HG02678 (cell line): ENCODE data around the gene NKX2-3.
A peak's percentile ranks its signal among the peaks of the same experiment; 100 is the strongest.

Source experiments
- ATAC-seq: cut with Tn5 transposase; IDR thresholded peaks from one replicate; pipeline ENCODE4 v1.9.1; 2021; ENCODE audit warnings: mild to moderate bottlenecking, moderate library complexity; ENCODE audit not compliant: unreplicated experiment

NKX2-3 gene

DNA sequence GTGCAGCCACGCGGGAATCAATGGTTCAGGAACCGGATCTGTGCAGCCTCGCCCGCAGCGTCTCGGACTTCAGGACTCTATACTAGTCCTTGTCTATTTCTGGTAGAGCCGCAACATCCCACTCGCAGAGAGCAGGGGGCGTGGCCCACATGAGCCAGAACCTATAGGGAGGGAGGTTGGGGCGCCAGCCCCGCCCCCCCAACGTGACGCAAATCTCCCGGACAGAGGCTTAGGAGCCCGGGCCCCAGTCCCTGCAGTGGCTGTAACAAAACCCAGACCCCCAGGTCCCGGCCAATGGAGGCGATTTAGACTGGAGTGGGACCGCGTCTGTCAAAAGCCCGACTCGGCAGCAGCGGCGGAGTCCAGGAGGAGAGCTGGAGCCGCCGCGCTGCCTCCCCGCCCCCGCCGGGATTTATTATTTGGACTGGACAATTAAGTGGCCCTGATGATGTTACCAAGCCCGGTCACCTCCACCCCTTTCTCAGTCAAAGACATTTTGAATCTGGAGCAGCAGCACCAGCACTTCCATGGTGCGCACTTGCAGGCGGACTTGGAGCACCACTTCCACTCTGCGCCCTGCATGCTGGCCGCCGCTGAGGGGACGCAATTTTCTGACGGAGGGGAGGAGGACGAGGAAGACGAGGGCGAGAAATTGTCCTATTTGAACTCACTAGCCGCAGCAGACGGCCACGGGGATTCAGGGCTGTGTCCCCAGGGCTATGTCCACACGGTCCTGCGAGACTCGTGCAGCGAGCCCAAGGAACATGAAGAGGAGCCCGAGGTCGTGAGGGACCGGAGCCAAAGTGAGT lies at the start of gene NKX2-3:
Gene NKX2-3 (plus strand): TSS at position 256 of the 809 bp plus-strand sequence. CDS start 190 bp downstream, at position 446.
- ATAC-seq, result peak; percentile 66

DNA sequence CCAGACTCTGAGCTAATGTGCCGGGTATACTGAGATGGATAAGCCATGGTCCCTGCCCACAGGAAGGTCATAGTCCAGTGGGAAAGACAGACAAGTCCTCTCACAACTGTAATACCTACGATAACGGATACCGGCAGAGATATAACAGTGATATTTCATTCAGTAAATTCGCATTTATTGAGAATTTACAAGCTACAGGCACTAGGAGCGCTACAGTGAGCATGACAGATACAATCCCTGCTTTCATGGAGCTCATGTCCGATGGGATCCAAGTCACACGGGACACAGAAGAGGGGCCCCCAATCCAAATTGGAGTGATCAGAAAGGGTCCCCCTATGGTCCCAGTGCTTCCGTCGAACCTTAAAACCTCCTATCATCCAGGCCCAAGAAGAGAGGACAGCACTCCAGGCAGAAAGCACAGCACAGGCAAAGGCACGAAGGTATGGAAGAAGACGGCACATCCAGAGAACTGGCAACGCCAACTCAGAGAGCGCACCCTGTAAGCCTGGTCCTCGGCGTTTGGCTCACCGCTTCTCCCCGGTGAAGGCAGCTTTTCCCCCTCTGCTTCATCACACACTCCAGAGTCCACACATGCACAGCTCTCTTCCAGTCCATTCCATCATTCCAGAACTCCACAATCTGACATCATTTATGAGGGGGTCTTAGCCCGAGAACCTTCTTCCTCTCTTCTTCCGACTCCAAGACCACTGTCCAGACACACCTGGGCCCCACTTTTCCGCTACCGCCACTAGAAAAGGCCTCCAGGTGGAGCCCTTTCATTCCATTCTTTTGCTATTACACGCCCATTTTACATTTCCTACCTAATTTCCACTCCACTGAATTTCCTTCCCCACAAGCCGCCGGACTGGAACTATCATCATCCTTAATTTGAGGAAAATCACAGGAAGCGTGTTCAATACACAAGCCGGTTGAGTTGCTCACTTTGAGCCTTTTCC lies 47.8 kb upstream of the NKX2-3 start:
- ATAC-seq, result no peak

DNA sequence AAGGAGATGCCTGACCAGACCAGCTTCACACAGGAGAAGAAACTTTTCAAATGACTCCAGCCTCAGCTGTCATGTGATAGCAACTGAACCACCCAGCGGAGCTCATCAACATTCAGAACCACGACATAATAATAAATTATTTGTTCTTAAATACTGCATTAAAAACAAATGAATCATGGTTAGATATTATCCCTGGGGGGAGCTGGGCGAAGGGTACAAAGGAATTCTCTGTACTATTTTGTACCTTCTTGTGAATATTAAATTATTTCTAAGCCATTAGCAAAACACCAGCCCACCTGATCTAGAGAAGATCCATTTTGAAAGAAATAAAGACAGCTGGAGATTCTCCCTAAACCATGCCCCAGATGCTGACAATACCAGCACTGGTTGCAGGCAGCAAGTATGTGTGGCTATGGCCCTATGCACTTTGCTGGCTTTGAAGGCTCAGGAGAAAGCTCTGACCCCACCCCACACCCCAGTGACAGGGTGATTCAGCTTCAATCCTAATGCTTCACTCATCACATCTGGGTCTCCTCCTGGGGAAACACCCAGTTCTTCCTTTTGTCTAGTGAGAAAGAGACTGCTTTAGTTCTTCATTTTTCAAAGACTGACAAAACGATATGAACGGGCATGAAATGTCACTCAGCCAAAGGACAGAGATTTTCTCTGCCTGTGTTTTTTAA lies 45.5 kb upstream of the NKX2-3 start:
- no peak for ATAC-seq

DNA sequence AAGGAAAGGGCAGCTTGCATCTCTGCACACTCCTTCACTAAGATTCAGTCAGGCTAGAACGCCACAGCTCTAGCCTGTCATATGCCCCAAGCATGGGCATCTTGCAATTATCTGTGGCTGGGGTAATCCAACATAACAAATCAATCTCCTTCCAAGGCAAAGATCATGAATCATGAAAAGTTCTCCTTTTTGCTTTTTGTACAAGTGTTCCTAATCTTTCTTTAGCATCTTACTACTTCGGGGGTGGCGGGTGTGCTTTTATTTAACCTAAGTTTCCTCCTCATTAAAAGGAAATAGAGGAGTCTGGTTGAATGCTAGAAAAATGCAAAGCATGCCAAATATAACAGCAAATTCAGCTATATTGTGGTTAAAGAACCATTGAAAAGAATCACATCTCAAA lies 43.5 kb upstream of the NKX2-3 start:
- no peak for ATAC-seq

DNA sequence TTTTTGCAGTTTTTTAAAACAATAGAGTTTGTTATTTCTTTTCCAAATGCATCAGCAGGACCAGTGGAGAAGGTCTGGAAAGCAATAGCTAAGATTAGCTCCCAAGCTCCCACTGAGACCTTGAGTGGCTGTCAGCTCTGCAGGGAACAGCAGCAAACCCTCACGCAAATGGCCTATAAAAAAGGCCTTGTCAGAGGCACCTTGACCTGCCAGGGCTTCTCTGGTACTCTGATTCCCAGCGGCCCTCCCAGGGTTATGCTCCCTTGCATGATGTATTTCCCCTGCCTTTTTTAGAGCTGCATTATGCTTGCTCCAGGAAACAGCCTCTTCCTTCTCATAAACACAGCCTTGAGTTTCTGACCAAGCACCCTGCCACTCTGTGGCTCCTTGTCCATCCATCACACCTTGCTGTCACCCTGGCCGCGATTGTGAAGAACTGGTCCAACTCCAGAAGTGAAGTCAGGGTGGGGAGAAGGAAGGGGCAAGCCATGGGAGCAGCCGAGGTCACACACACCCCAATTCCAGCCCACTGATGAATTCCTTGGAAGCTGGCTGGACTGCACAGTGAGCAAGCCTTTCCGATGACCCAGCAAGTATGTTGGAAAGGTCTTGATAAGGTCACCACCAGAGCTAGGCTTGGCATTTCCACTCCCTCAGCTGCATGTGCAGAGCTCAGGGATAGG lies 35.3 kb upstream of the NKX2-3 start:
- ATAC-seq, result no peak

DNA sequence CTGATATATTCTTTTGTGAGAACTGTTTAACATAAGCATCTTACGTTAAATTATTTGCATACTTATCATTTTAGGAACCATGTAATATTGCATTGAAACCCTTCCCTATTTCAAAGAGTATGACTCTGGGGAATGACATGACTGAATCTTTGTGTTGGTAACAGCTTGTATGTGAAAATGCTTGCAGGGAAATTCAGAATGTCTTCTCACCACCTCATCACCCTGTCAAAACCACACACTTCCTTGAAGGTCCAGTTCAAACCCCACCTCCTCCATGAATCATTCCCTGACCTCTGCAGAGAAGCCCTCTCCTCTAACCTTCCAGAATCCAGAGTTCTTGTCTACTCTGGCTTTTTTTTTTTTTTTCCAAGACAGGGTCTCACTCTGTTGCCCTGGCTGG lies 26.3 kb upstream of the NKX2-3 start:
- no peak for ATAC-seq

DNA sequence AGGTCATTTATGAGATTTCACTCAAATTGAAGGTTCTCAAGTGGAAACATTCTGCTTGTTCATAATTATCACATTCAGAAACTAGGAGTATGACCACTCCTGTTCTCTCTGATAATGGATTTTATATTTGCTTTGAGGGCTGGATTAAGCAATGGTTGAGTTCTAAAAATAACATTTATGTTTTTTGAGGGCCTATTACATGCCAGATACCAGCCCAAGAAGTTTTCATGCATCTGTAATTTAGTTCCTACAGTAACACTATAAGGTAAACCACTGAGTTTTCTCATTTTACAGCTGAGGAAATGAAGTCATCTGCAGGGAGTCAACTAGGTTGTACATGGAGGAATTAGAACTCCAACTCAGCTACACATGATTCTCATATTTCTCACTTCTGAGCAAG lies 25.5 kb upstream of the NKX2-3 start:
- no peak for ATAC-seq

DNA sequence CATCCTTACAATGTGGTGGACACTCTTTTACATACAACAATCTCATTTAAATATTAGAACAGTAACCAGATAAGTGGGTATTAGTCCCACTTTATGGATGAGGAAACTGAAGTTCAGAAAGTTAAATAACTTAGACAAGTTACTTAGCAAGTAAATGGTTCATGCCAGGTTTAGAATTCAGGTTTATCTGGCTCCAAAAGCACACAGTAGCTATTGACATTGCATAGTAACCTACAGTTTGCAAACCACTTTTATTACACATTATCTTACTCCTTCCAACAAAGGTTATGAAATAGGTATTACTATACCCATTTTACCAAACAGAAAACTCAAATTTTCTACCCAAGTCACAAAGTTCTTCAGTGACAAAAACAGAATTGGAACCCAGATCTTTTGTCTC lies 19.7 kb upstream of the NKX2-3 start:
- no peak for ATAC-seq

DNA sequence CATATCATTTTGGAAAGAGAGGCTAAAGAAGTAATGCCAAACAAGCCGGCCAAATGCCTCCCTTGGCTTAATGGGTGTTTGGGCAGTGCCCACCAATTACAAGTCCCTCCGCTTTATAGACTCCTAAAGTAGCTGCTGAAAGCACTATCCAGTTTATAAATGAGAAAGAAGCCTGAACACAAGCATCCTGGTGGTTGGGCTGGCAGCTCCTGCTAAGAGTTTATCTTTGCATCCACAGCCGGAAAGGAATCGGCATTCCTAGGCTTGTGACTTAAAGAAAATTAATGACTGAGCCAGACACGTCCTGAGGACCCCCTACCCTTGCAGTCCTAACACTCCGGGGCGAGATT lies 13.1 kb upstream of the NKX2-3 start:
- no peak for ATAC-seq

DNA sequence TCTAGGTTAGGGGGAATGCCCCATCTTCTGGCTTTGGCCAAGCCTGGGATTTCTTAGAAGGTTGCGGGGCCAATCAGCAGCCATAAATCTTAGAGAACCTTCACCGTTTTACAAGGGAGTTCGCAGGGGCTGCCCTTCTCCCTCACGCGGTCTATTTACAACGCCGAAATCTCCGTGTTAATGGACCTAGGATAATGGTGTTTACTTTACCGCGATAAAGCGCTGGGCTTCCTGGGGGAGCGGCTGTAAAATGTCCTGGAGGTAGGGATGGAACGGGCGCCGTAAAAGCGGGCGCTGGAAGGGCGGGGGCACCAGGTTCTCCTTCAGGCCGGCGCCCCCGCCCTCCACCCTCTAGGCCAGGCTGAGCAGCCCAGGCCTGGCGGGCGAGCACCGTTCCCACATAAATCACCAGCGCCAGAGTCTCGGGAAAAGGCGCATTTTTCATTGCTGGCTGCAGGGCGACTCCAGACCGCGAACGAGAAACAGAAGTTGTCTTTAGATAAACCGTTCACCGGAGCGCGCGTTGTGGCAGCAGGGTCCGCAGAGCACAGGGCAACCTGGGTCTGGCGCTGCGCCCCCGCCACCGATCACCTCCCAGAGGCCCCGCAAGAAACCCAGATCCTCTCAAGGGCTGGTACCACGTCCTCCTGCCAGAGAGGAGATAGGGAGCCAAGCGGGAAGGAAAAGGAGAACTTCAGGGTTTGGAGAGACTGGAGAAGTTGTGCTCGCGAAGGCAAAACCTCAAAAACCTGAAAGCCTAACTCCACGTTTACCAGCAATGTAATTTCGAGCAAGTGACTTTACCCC lies 12.5 kb upstream of the NKX2-3 start:
- ATAC-seq, result no peak

DNA sequence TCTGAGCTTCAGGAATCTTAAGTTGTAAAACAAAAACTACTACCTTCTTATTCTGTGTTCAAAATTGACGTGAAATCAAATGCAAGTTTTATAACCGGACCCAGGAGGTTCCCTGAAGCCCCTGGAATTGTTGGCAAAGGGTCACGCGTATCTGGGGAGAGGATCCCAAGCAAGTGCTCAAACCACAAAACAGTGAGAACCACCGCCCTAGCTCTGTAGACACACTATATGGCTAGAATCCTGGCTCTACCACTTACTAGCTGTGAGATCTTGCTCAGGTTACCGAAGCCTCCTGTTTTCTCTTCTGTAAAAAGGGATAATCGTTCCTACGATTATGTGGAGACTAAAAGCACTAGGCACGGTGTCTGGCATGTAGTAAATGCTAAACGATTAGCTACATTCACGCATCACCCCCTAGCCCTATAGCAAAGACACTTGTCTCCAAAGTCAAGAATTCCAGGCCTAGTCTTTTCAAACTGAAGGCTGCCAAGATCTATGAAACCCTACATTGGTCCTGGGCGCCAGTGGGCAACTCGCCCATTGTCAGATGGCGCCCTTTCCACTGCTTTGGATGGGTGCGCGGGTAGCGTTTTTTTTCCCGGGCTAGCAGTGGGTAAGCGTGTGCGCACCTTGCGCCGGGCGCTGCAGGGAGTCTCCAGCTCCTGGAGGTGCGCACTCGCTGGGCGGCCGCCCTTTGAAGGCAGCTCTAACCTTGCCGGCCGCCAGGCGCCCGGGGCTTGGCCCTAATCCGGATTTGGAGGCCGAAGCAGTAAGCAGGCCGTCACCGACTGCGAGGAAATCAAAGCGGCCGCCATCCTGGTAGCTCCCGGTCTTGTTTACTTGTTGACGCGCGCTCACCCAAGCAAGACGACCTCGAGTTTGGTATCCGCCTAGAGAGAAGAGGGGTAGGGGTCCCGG lies 11.6 kb upstream of the NKX2-3 start:
- no peak for ATAC-seq

DNA sequence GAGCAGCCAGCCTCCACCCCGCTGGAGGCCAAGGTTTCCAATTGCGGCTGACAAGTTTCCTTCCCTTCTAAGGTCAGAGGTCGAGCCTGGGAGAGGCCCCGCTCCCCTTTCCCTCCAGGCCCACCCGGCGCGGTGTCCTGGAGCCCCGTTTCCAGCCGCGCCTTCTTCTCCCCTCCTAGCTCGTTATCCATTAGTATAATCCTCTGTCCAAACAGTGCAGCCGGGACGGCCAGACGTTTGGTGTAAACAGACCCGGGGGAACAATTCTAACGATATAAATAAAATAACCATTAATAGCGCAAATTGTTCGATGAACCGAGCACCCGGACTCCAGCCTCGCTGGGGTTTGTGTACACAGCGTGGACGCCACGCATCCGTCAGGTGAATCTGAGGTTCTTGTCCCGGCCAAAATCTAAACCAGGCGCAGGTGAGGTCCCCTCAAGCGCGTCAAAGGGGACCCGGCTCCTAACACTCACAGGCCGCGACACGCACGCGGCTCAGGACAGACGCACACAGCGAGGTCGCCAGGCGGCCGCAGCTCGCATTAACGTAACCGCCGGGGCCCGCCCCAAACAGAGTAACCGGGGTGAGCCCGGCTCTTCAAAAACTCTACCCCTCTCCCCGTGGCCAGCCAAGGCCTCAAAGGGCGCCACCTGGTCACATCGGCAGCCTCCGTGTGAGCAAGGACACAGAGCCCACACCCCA lies 10.8 kb upstream of the NKX2-3 start:
- ATAC-seq, result no peak

DNA sequence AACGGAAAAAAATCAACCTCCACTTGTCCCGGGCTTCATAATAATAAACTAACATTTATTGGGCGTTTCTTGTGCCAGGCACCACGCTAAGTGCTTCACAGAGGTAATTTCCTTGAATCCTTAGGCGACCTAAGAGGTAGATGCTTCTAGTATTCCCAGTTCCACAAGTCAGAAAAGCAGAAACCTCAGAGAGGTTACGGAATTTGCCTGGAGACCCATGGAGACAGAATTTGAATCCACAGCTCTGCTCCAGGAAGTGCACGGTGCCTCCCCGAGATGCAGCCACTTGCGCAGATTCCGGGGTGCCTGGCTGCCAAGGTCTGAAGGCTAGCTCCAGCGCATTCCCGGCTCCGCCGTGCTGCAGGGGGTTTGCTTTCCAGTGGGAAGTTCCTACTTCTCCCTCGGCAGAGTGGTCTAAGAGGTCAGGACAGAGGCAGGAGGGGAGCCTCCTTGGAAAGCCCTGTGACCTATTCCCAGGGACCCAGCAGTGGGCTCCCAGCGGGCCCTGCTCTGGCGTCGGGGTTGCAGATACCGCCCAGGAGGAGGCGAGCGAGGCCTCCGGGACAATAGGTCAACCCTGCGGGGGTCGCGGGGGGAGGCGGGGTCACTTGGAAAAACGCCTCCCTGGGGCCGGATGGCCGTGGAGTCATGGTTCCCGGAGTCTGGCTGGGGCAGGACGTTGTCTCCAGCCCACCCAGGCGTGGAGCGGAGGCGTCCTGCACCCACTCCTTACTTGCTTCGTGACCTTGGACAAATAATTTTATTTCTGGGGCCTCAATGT lies 10.1 kb upstream of the NKX2-3 start:
- ATAC-seq, result no peak

DNA sequence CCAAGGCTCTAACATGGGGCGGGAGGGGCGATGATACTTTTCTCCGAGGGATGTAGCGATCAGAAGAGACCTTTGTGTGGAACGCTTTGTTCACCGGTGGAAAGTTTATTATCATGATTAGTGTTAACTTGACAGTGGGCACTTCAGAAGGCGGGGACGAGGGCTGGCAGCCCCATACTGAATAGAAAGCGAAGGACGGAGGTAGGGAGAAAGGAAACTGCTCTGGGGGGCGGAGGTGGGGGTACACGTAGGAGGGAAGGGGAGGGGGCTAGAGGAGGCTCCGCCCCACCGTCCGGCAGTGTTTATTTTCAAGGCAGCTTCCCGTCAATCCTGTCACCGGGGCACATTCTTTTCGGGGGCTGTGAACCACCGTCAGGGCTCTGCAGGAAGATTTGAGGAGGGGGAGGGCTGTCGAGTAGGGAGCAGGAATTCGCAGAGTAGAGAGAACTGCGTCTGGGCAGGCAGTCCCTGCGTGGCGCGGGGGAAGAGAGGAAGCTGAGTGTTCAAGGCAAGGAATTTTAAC lies 9.4 kb upstream of the NKX2-3 start:
- ATAC-seq, result no peak

DNA sequence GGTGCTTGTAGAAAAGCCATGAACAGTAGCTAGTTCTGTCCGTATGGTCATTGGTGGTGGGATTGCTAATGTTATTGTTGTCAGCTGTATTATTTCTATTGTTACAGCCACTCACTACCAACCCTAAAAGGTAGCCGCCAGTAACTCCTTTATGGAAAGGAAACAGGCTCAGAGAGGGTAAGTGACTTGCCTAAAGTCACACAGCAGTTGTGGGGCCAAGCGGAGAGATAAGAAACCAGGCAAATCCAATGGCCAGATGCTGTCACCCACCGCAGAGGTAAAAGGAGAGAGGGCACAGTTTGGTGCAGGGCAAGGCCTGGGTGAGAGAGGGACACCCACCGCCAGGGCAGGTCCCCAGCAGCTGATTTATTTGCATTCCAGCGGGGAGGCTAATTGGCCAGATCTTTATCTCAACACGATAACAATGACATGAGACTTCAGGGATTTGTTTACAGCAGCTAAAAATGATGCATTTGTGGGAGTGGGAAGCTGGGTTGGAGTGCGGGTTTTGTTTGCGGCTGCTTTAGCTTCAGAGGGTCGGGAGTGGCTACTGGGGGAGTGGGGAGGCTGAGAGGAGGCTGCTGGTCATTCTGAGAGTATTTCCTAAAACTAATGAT lies 8.6 kb upstream of the NKX2-3 start:
- no peak for ATAC-seq

DNA sequence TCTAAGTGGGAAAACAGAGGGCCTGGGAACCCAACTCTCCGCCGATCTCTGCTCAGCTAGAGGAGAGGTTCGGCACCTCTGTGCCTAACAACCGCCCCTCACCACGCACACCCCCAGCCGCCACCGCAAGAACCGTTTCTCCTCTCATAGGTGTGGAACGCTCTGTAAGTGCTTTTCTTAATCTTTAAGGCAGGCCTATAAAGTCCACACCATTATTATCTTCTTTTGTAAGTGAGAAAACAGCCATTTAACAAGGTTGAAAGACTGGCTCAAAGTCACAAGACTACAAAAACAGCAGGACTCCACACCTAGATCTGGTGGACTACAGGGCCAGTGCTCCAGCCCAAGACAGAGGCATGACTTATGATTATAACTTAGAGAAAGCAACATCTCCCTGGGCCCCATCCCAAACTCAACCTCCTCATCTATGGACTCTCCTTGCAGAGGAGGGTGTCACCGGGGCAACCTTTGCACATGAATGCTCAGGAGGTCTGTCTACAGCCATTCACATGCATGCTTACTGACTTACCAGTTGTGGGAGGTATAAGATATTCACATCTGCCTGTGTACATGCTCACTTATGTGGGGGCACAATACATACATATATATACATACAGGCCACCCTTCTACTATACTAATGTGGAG lies 7.9 kb upstream of the NKX2-3 start:
- ATAC-seq, result no peak
